ENCODE data around the gene ZMIZ2.

- TF ChIP-seq POLR2A (IDR thresholded peaks at IDR 0.05), result no peak
- TF ChIP-seq POLR2AphosphoS5 (IDR thresholded peaks at IDR 0.05; ENCODE audit: insufficient read depth in 1 of 2, low read depth in 1 of 2), result no peak
Measured at GRCh38 chr7:44787041-44787440, 38.4 kb downstream of the ZMIZ2 start.

Data from vagina (tissue), 2 donors.